HL-60/S4 (cell line): ENCODE measurements around the gene LRRC34.

Experiments used
- in situ Hi-C: fragments of 300-500 bp; cut with MboI; formaldehyde crosslinking; loops from 2 replicates; pipeline ENCODE4 v1.14.3; 2022; ENCODE audit warnings: low sequenced_read_pairs

LRRC34 gene

GRCh38 chr3:169812332-169813235 is at the start of gene LRRC34, which contains the start of gene LRRIQ4:
TSS of gene LRRC34 (minus strand) at chr3:169812904. CDS start at chr3:169812548, 356 bp downstream.
TSS of gene LRRIQ4 (plus strand) at chr3:169812870. CDS start at chr3:169821922, 9,052 bp downstream.
- in situ Hi-C loops = no loop called here

- in situ Hi-C loops = no loop called here
These were observed 49.2 kb upstream of the LRRC34 start for GRCh38 chr3:169861871-169862270.

- in situ Hi-C loops = no loop called here
These were observed 45.1 kb upstream of the LRRC34 start for GRCh38 chr3:169857811-169858210.

- in situ Hi-C loops = no loop called here
These were observed 42.8 kb upstream of the LRRC34 start for GRCh38 chr3:169855514-169855913.

GRCh38 chr3:169850618-169851017 is 37.9 kb upstream of the LRRC34 start:
- in situ Hi-C loops = no loop called here

- in situ Hi-C loops = no loop called here
These were observed 36.0 kb upstream of the LRRC34 start for GRCh38 chr3:169848741-169849140.

- in situ Hi-C loops = no loop called here
These were observed 35.2 kb upstream of the LRRC34 start for GRCh38 chr3:169847896-169848295.

- in situ Hi-C loops = no loop called here
These were observed 33.9 kb upstream of the LRRC34 start for GRCh38 chr3:169846458-169847193.

GRCh38 chr3:169842960-169843359 is 30.3 kb upstream of the LRRC34 start:
- in situ Hi-C loops = no loop called here

- in situ Hi-C loops = no loop called here
These were observed 28.5 kb upstream of the LRRC34 start for GRCh38 chr3:169841171-169841570.

GRCh38 chr3:169838511-169839030 is 25.9 kb upstream of the LRRC34 start:
- in situ Hi-C loops = no loop called here

- in situ Hi-C loops = no loop called here
These were observed 24.2 kb upstream of the LRRC34 start for GRCh38 chr3:169836942-169837275.

- in situ Hi-C loops = no loop called here
These were observed 23.6 kb upstream of the LRRC34 start for GRCh38 chr3:169836078-169836941.

- in situ Hi-C loops = no loop called here
These were observed 22.8 kb upstream of the LRRC34 start for GRCh38 chr3:169835533-169835932.

GRCh38 chr3:169827712-169828111 is 15.0 kb upstream of the LRRC34 start:
- in situ Hi-C loops = no loop called here

- in situ Hi-C loops = no loop called here
These were observed 12.6 kb upstream of the LRRC34 start for GRCh38 chr3:169825316-169825715.

GRCh38 chr3:169822983-169823382 is 10.3 kb upstream of the LRRC34 start:
- in situ Hi-C loops = no loop called here

- in situ Hi-C loops = no loop called here
These were observed 9.8 kb upstream of the LRRC34 start for GRCh38 chr3:169822540-169822939.

GRCh38 chr3:169822091-169822490 is 9.4 kb upstream of the LRRC34 start:
- in situ Hi-C loops = no loop called here

- in situ Hi-C loops = no loop called here
These were observed 5.6 kb upstream of the LRRC34 start for GRCh38 chr3:169818316-169818715.
